Measurements from ENCODE around the gene XBP1. TPM values are rescaled to one million over a fixed set of nuclear protein-coding genes. Genes with fewer than 3 reads are reported as not detected.

Gene XBP1
- total and polyA plus RNA-seq, 2 of the 13 experiments (the other 11 are each of a cell fraction or from before 2014, with no cell fraction given) = 416 to 427 TPM

DNA sequence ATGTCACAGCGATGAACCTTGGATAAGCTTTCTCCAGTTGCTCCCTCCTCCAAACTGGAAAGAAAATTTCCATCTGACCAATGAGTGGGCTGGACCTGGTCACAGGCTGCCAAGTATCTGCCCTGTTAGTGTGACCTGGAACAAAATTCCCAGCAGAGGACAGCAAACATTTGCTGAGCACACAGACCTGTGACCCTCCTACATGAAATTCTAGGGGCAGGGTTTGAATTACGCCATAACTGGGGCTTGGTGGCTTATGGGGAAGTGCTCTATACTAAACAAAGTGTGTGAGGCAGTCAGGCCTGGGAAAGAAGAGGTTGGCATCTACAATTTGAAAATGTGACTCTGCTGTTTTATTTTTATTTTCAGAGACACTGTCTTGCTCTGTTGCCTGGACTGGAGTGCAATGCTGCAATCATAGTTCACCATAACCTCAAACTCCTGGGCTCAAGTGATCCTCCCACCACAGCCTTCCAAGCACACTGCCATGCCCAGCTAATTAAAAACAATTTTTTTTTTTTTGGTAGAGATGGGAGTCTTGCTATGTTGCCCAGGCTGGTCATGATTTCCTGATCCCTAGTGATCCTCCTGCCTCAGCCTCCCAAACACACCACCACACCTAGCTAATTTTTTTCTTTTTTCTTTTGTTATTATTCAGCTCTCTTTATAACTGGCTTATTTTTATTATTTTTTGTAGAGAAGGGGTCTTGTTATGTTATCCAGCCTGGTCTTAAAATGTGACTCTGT lies 13.6 kb upstream of the XBP1 start:
- H3K79me2 ChIP-seq (ENCODE audit: insufficient read depth, low read length) = peaks cover 5% of the 10 kb centered on the region
- POLR2A ChIA-PET = interaction anchor here (0.5 to 18.2 kb wide), 10 partner anchors 10 to 1193 kb away, joined by 3 to 945 read pairs (median 6); partner anchors contain the start of gene XBP1
- H3K9me3 ChIP-seq (ENCODE audit: low read length) = no peaks in the 10 kb centered on the region
- peak overlapping the region; percentile 77 for H3K9ac ChIP-seq (ENCODE audit: insufficient read depth, low read depth, low read length)
- intact Hi-C loops (cut with micrococcal nuclease; ENCODE audit: unreplicated experiment) = no loop called here
- WGBS (ENCODE audit: low lambda C conversion rate) = 0% methylated on average over 2 of the region's 2 CpGs
- H3K27ac ChIP-seq (ENCODE audit: extremely low read length, insufficient read depth, low read length) = peak overlapping the region; percentile 98
- DNase-seq (ENCODE audit: low spot score) (peak; percentile 99), FAIRE-seq (peak; percentile 98), ATAC-seq (peak; percentile 92)
- H3K4me2 ChIP-seq (ENCODE audit: low read depth, low read length) = peak overlapping the region; percentile 71
- H3K4me1 ChIP-seq (ENCODE audit: insufficient read depth, low read length) = peaks cover 100% of the 10 kb centered on the region
- BruUV-seq (replicated peaks) = TSS peak; percentile 79
- H4K20me1 ChIP-seq (ENCODE audit: insufficient read depth, low read length) = no peaks in the 10 kb centered on the region
- no peaks in the 10 kb centered on the region for H3K36me3 ChIP-seq (replicated peaks in 1 of 2; ENCODE audit: control insufficient read depth in 1 of 2, insufficient read depth in 2 of 2, low read length in 2 of 2)
- H3K4me3 ChIP-seq (replicated peaks in 1 of 3; ENCODE audit: insufficient read depth in 1 of 3, low read depth in 2 of 3, low read length in 3 of 3) = peak overlapping the region in 1 of 3 experiments; percentile 18; a peak in 1 of 6 replicates
- no peaks in the 10 kb centered on the region for H3K27me3 ChIP-seq (ENCODE audit: control insufficient read depth in 1 of 2, insufficient read depth in 2 of 2, low read length in 2 of 2)
- CTCF ChIA-PET (ENCODE audit: low intra/inter-chr PET ratio, low total read pairs) = interaction anchor here (1.3 kb wide), 1 partner anchor 15 kb away, joined by 5 read pairs; no protein-coding TSS in a partner anchor
- in situ Hi-C loops (cut with HindIII; ENCODE audit: extremely low pct_ligation_motif_present, low pct_unique_long_range_greater_than_20kb) = no loop called here
- no peak overlapping the region for H2AFZ ChIP-seq (ENCODE audit: low read length)
- TF ChIP-seq KLF16 (CRISPR knock-in tag; IDR thresholded peaks at IDR 0.05) (peak in 1 of 2 experiments; percentile 81; a peak in 2 of 4 replicates), ZNF569 (CRISPR knock-in tag; IDR thresholded peaks at IDR 0.05; ENCODE audit: borderline replicate concordance) (no peak), JUNB (CRISPR knock-in tag; IDR thresholded peaks at IDR 0.05; ENCODE audit: borderline replicate concordance) (peak; percentile 47; the same call in 1 of the 2 replicates), ZNF552 (CRISPR knock-in tag; IDR thresholded peaks at IDR 0.05; ENCODE audit: borderline replicate concordance) (no peak), TCF12 (IDR thresholded peaks at IDR 0.05) (no peak), TCF12 (CRISPR knock-in tag; IDR thresholded peaks at IDR 0.05) (0 out of 2 replicates have a peak, but pooled peaks have one; percentile 67), PRDM15 (CRISPR knock-in tag; IDR thresholded peaks at IDR 0.05) (no peak), JUND (CRISPR knock-in tag; IDR thresholded peaks at IDR 0.05) (peak; percentile 54; the same call in 1 of the 2 replicates), RAD21 (CRISPR knock-in tag; IDR thresholded peaks at IDR 0.05) (peak; percentile 55; the same call in 1 of the 2 replicates), ZSCAN20 (CRISPR knock-in tag; IDR thresholded peaks at IDR 0.05; ENCODE audit: borderline replicate concordance) (no peak), SIX4 (CRISPR knock-in tag; IDR thresholded peaks at IDR 0.05) (peak; percentile 83), ZNF572 (CRISPR knock-in tag; IDR thresholded peaks at IDR 0.05) (no peak), RXRA (CRISPR knock-in tag; IDR thresholded peaks at IDR 0.05) (peak; percentile 87; the same call in 1 of the 2 replicates), CENPX (CRISPR knock-in tag; IDR thresholded peaks at IDR 0.05) (no peak), ATAD3A (CRISPR knock-in tag; IDR thresholded peaks at IDR 0.05) (no peak)
- TF ChIP-seq, protein P1, sequence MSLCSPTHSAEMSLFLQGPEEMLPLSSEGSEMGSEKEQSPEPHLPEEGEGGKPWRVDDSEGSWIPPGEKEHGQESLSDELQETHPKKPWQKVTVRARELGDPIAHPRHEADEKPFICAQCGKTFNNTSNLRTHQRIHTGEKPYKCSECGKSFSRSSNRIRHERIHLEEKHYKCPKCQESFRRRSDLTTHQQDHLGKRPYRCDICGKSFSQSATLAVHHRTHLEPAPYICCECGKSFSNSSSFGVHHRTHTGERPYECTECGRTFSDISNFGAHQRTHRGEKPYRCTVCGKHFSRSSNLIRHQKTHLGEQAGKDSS (CRISPR knock-in tag; IDR thresholded peaks at IDR 0.05; ENCODE audit: borderline replicate concordance, low read depth) = peak; percentile 75; the same call in 1 of the 2 replicates
- TF ChIP-seq, protein P2, sequence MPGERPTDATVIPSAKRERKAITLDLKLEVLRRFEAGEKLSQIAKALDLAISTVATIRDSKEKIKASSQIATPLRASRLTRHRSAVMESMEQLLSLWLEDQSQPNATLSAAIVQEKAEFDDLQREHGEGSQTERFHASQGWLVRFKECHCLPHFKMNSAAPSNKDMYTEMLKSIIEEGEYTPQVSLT (CRISPR knock-in tag; IDR thresholded peaks at IDR 0.05; ENCODE audit: borderline replicate concordance, low read depth) = no peak
- TF ChIP-seq, protein P3, sequence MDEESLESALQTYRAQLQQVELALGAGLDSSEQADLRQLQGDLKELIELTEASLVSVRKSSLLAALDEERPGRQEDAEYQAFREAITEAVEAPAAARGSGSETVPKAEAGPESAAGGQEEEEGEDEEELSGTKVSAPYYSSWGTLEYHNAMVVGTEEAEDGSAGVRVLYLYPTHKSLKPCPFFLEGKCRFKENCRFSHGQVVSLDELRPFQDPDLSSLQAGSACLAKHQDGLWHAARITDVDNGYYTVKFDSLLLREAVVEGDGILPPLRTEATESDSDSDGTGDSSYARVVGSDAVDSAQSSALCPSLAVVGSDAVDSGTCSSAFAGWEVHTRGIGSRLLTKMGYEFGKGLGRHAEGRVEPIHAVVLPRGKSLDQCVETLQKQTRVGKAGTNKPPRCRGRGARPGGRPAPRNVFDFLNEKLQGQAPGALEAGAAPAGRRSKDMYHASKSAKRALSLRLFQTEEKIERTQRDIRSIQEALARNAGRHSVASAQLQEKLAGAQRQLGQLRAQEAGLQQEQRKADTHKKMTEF (CRISPR knock-in tag; IDR thresholded peaks at IDR 0.05) = peak; percentile 89

Measured in HepG2 (cell line).